PC-3 (cell line): ENCODE measurements around the gene BMPR1A. TPM values are rescaled to one million over a fixed set of nuclear protein-coding genes. Genes with fewer than 3 reads are reported as not detected.

ENCODE experiments used
- ATAC-seq: fragments of 200-7000 bp; cut with Tn5 transposase; 2 replicates; pipeline ENCODE4 v1.9.1; 2020; ENCODE audit warnings: mild to moderate bottlenecking, moderate library complexity
- BruUV-seq: library from RNA; stranded (reverse); fragments of 400-500 nt; replicated peaks from 2 replicates; lab custom pipeline; 2021; lab: Mats Ljungman, UMichigan
- CTCF ChIA-PET: fragments of 300-600 bp; sonication (Branson Sonifier 250); formaldehyde crosslinking; loops from one replicate; lab custom pipeline; 2022; ENCODE audit warnings: antibody characterized with exemption; lab: Charles Lee
- POLR2A ChIA-PET: fragments of 300-600 bp; sonication (Branson Sonifier 250); formaldehyde crosslinking; loops from one replicate; lab custom pipeline; 2022; ENCODE audit warnings: antibody characterized with exemption; ENCODE audit not compliant: unreplicated experiment; lab: Charles Lee
- DNase-seq: peaks from one replicate; pipeline ENCODE4 v3.0.0-alpha.2; 2015
- H2AFZ ChIP-seq: fragments of 300-600 bp; sonication (generic); 2 replicates; pipeline ENCODE4 v1.6.0; 2016; ENCODE audit warnings: antibody characterized with exemption, low read length
- H3F3A ChIP-seq: fragments of 300-600 bp; sonication (generic); one replicate; pipeline ENCODE4 v1.6.0; 2017; ENCODE audit warnings: antibody characterized with exemption, low read length, control low read depth, mild to moderate bottlenecking; ENCODE audit not compliant: unreplicated experiment
- H3K27ac ChIP-seq: fragments of 300-600 bp; sonication (generic); 2 replicates; pipeline ENCODE4 v1.5.1; 2016; ENCODE audit warnings: mild to moderate bottlenecking, low read length
- H3K27me3 ChIP-seq: fragments of 300-600 bp; sonication (generic); 2 replicates; pipeline ENCODE4 v1.6.1; 2016; ENCODE audit warnings: low read length, mixed read lengths
- H3K36me3 ChIP-seq: fragments of 300-600 bp; sonication (generic); 2 replicates; pipeline ENCODE4 v1.6.1; 2016; ENCODE audit warnings: low read depth, mixed run types, low read length, mixed read lengths
- H3K4me1 ChIP-seq: fragments of 300-600 bp; sonication (generic); 2 replicates; pipeline ENCODE4 v1.5.1; 2016; ENCODE audit warnings: low read length; ENCODE audit not compliant: insufficient read depth
- H3K4me2 ChIP-seq: fragments of 300-600 bp; sonication (generic); 2 replicates; pipeline ENCODE4 v1.6.0; 2016; ENCODE audit warnings: low read length
- H3K4me3 ChIP-seq: fragments of 300-600 bp; sonication (generic); 2 replicates; pipeline ENCODE4 v1.5.1; 2016; ENCODE audit warnings: mild to moderate bottlenecking, low read length, mixed read lengths
- H3K79me2 ChIP-seq: fragments of 300-600 bp; sonication (generic); 2 replicates; pipeline ENCODE4 v1.6.1; 2017; ENCODE audit warnings: low read length, mixed read lengths
- H3K9ac ChIP-seq: fragments of 300-600 bp; sonication (generic); 2 replicates; pipeline ENCODE4 v1.6.0; 2016; ENCODE audit warnings: mild to moderate bottlenecking, low read length
- H3K9me2 ChIP-seq: fragments of 300-600 bp; sonication (generic); replicated peaks from 2 replicates; pipeline ENCODE4 v1.6.1; 2016; ENCODE audit warnings: mixed run types, low read length, mixed read lengths
- H3K9me3 ChIP-seq: fragments of 300-600 bp; sonication (generic); 2 replicates; pipeline ENCODE4 v1.6.1; 2016; ENCODE audit warnings: low read length, mixed read lengths
- H4K20me1 ChIP-seq: fragments of 300-600 bp; sonication (generic); 2 replicates; pipeline ENCODE4 v1.6.1; 2016; ENCODE audit warnings: low read length, mixed read lengths
- CTCF ChIP-seq: fragments of 300-600 bp; sonication (generic); conservative IDR thresholded peaks from 2 replicates; pipeline ENCODE4 v1.5.1; 2017; ENCODE audit warnings: antibody characterized with exemption, low read depth, mild to moderate bottlenecking, low read length
- EZH2 ChIP-seq: fragments of 300-600 bp; sonication (generic); IDR thresholded peaks from one replicate; pipeline ENCODE4 v1.6.1; 2017; ENCODE audit warnings: antibody characterized with exemption, mild to moderate bottlenecking, low read length; ENCODE audit not compliant: unreplicated experiment
- EZH2phosphoT487 ChIP-seq: fragments of 300-600 bp; sonication (generic); IDR thresholded peaks from 2 replicates; pipeline ENCODE4 v1.6.1; 2018; ENCODE audit warnings: mild to moderate bottlenecking, antibody characterized with exemption, low read length, borderline replicate concordance
- intact Hi-C: fragments of 100-400 bp; cut with micrococcal nuclease; formaldehyde crosslinking; loops from 2 replicates; pipeline ENCODE4 v1.9.0; 2023
- total RNA-seq: library from RNA; depleted of rRNA; stranded (reverse); fragments of >200 nt; gene quantifications from 2 replicates; pipeline ENCODE4 v1.2.3, GENCODE V29; 2014

The BMPR1A gene
- total RNA-seq, 1 experiment from 2014 or later, result 14.5 TPM

DNA sequence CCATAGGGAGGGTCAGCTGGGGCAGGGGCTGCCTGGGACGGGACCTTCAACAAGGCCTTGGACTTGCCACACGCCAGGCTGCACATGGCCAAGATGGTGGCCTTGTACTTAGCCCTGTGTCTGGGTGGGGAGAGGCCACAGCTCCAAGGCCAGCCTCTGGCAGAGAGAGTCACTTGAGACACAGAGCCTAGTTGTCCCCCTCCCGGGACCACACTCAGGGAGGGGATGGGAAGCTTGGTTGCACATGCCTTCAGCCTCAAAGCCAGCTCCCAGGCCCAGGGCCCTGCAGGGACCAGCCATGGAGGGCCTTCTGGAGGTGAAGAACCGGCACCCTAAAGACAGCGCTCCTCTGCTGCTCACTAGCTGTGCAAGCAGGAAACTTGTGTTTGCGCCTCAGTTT is 184.3 kb downstream of the BMPR1A start:
- no peak for ATAC-seq
- Histone ChIP-seq H2AFZ (no peak overlapping the region), H3K27ac (no peak overlapping the region), H3K4me2 (no peak overlapping the region), H3K9me3 (no peaks in the 10 kb centered on the region), H3K4me1 (no peaks in the 10 kb centered on the region), H3K9ac (no peak overlapping the region), H3K4me3 (no peak overlapping the region), H3K27me3 (no peaks in the 10 kb centered on the region), H3K79me2 (no peaks in the 10 kb centered on the region), H3K36me3 (no peaks in the 10 kb centered on the region), H3K9me2 (no peaks in the 10 kb centered on the region), H4K20me1 (no peaks in the 10 kb centered on the region), H3F3A (no peaks in the 10 kb centered on the region)
- BruUV-seq, result no TSS peak
- ChIA-PET CTCF (no interaction called here), POLR2A (no interaction called here)
- no peak for DNase-seq
- TF ChIP-seq EZH2 (no peak), CTCF (no peak), EZH2phosphoT487 (no peak)
- intact Hi-C loops, result no loop called here

DNA sequence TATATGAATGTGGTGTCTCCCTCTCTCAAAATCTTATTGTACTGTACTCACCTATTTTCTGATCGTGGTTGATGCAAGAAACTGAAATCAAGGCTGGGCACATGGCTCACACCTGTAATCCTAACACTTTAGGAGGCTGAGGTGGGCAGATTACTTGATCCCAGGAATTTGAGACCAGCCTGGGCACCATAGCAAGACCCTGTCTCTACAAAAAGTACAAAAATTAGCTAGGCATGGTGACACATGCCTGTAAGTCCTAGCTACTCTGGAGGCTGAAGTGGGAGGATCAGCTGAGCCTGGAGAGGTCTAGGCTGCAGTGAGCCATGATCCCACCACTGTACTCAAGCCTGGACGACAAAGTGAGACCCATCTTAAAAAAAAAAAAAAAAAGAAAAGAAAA is 185.0 kb downstream of the BMPR1A start:
- H3K9ac ChIP-seq, result no peak overlapping the region
- H3F3A ChIP-seq, result no peaks in the 10 kb centered on the region
- H3K4me3 ChIP-seq, result no peak overlapping the region
- H3K27me3 ChIP-seq, result no peaks in the 10 kb centered on the region
- no peak overlapping the region for H3K4me2 ChIP-seq
- H3K9me2 ChIP-seq, result no peaks in the 10 kb centered on the region
- intact Hi-C loops, result no loop called here
- BruUV-seq, result no TSS peak
- H3K36me3 ChIP-seq, result no peaks in the 10 kb centered on the region
- ATAC-seq, result no peak
- no peaks in the 10 kb centered on the region for H4K20me1 ChIP-seq
- no peaks in the 10 kb centered on the region for H3K79me2 ChIP-seq
- ChIA-PET CTCF (interaction anchor here (0.6 kb wide), 1 partner anchor 179 kb away, joined by 3 read pairs; no protein-coding TSS in a partner anchor), POLR2A (no interaction called here)
- DNase-seq, result no peak
- H3K4me1 ChIP-seq, result no peaks in the 10 kb centered on the region
- no peaks in the 10 kb centered on the region for H3K9me3 ChIP-seq
- H3K27ac ChIP-seq, result no peak overlapping the region
- no peak overlapping the region for H2AFZ ChIP-seq
- TF ChIP-seq EZH2phosphoT487 (no peak), CTCF (no peak), EZH2 (no peak)

GRCh38 chr10:86941991-86942421 is 185.6 kb downstream of the BMPR1A start:
- Histone ChIP-seq H3K9me2 (no peaks in the 10 kb centered on the region), H3K9ac (no peak overlapping the region), H3K27me3 (no peaks in the 10 kb centered on the region), H3F3A (no peaks in the 10 kb centered on the region), H4K20me1 (no peaks in the 10 kb centered on the region), H3K4me1 (no peaks in the 10 kb centered on the region), H2AFZ (no peak overlapping the region), H3K9me3 (no peaks in the 10 kb centered on the region), H3K79me2 (no peaks in the 10 kb centered on the region), H3K4me3 (no peak overlapping the region), H3K36me3 (no peaks in the 10 kb centered on the region), H3K27ac (no peak overlapping the region), H3K4me2 (no peak overlapping the region)
- ATAC-seq, result no peak
- TF ChIP-seq EZH2 (no peak), CTCF (no peak), EZH2phosphoT487 (no peak)
- DNase-seq, result no peak
- intact Hi-C loops, result no loop called here
- ChIA-PET CTCF (no interaction called here), POLR2A (no interaction called here)
- BruUV-seq, result no TSS peak
